ENCODE data around the gene KRTAP10-1. TPM values are rescaled to one million over a fixed set of nuclear protein-coding genes. Genes with fewer than 3 reads are reported as not detected.

Gene KRTAP10-1
- total and polyA plus RNA-seq, 2 donors from 2014 or later, result not detected

GRCh38 chr21:44490816-44491215, 49.2 kb downstream of the KRTAP10-1 start:
- FAIRE-seq (no peak), DNase-seq (no peak)
- no peaks in the 10 kb centered on the region for H3K27me3 ChIP-seq (ENCODE audit: control insufficient read depth, insufficient read depth, low read length)
- intact Hi-C loops (cut with DNase I), result no loop called here
- no peak overlapping the region for H3K4me3 ChIP-seq (ENCODE audit: low read length in 3 of 3)
- H3K36me3 ChIP-seq (ENCODE audit: control insufficient read depth in 2 of 3, insufficient read depth in 3 of 3, low read length in 3 of 3), result no peaks in the 10 kb centered on the region
- peaks cover 0 to 14% (median 0%) of the 10 kb centered on the region in 3 donors for H3K9me3 ChIP-seq (ENCODE audit: control insufficient read depth in 2 of 3, insufficient read depth in 1 of 3, low read length in 3 of 3)
- TF ChIP-seq, protein P1, sequence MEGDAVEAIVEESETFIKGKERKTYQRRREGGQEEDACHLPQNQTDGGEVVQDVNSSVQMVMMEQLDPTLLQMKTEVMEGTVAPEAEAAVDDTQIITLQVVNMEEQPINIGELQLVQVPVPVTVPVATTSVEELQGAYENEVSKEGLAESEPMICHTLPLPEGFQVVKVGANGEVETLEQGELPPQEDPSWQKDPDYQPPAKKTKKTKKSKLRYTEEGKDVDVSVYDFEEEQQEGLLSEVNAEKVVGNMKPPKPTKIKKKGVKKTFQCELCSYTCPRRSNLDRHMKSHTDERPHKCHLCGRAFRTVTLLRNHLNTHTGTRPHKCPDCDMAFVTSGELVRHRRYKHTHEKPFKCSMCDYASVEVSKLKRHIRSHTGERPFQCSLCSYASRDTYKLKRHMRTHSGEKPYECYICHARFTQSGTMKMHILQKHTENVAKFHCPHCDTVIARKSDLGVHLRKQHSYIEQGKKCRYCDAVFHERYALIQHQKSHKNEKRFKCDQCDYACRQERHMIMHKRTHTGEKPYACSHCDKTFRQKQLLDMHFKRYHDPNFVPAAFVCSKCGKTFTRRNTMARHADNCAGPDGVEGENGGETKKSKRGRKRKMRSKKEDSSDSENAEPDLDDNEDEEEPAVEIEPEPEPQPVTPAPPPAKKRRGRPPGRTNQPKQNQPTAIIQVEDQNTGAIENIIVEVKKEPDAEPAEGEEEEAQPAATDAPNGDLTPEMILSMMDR (IDR thresholded peaks at IDR 0.05; ENCODE audit: borderline replicate concordance, extremely low read depth, insufficient read depth), result no peak
- no peaks in the 10 kb centered on the region for H3K4me1 ChIP-seq (ENCODE audit: control insufficient read depth in 2 of 3, insufficient read depth in 2 of 3, low read depth in 1 of 3, low read length in 3 of 3)
- H3K27ac ChIP-seq (ENCODE audit: low read depth in 2 of 2, low read length in 2 of 2), result no peak overlapping the region
- no peak overlapping the region for H3K9ac ChIP-seq (ENCODE audit: low read length in 3 of 3)

GRCh38 chr21:44490405-44490804, 49.6 kb downstream of the KRTAP10-1 start:
- FAIRE-seq, result no peak
- H3K27me3 ChIP-seq (ENCODE audit: control insufficient read depth, insufficient read depth, low read length), result no peaks in the 10 kb centered on the region
- peaks cover 0 to 14% (median 0%) of the 10 kb centered on the region in 3 donors for H3K9me3 ChIP-seq (ENCODE audit: control insufficient read depth in 2 of 3, insufficient read depth in 1 of 3, low read length in 3 of 3)
- intact Hi-C loops (cut with DNase I), result no loop called here
- H3K4me1 ChIP-seq (ENCODE audit: control insufficient read depth in 2 of 3, insufficient read depth in 2 of 3, low read depth in 1 of 3, low read length in 3 of 3), result no peaks in the 10 kb centered on the region
- DNase-seq, result no peak
- no peak overlapping the region for H3K27ac ChIP-seq (ENCODE audit: low read depth in 2 of 2, low read length in 2 of 2)
- TF ChIP-seq, protein P1 (IDR thresholded peaks at IDR 0.05; ENCODE audit: borderline replicate concordance, extremely low read depth, insufficient read depth), result no peak
- H3K4me3 ChIP-seq (ENCODE audit: low read length in 3 of 3), result no peak overlapping the region
- no peaks in the 10 kb centered on the region for H3K36me3 ChIP-seq (ENCODE audit: control insufficient read depth in 2 of 3, insufficient read depth in 3 of 3, low read length in 3 of 3)
- H3K9ac ChIP-seq (ENCODE audit: low read length in 3 of 3), result no peak overlapping the region

DNA sequence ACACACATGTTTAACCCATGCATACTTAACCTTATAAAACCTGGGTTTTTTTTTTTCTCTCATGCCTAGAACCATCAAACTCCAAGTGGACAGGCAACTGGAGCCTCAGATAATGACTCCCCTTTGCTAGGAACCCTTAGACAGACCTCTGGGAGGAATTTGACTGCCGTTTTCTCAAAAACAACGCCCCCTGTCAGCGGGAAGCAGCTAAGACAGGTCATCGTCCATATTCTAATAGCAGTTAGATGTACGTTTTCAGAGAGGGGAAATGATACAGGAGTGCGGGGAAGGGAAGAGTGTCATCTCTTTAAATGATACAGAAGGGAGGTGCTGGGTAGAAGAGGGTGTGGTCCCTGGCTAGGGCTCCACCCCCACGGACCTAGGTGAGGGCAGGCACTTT, 50.0 kb downstream of the KRTAP10-1 start:
- TF ChIP-seq, protein P1 (IDR thresholded peaks at IDR 0.05; ENCODE audit: borderline replicate concordance, extremely low read depth, insufficient read depth), result no peak
- FAIRE-seq (no peak), DNase-seq (no peak)
- no peaks in the 10 kb centered on the region for H3K4me1 ChIP-seq (ENCODE audit: control insufficient read depth in 2 of 3, insufficient read depth in 2 of 3, low read depth in 1 of 3, low read length in 3 of 3)
- peaks cover 0 to 14% (median 0%) of the 10 kb centered on the region in 3 donors for H3K9me3 ChIP-seq (ENCODE audit: control insufficient read depth in 2 of 3, insufficient read depth in 1 of 3, low read length in 3 of 3)
- no peak overlapping the region for H3K4me3 ChIP-seq (ENCODE audit: low read length in 3 of 3)
- intact Hi-C loops (cut with DNase I), result no loop called here
- H3K36me3 ChIP-seq (ENCODE audit: control insufficient read depth in 2 of 3, insufficient read depth in 3 of 3, low read length in 3 of 3), result no peaks in the 10 kb centered on the region
- H3K9ac ChIP-seq (ENCODE audit: low read length in 3 of 3), result no peak overlapping the region
- no peaks in the 10 kb centered on the region for H3K27me3 ChIP-seq (ENCODE audit: control insufficient read depth, insufficient read depth, low read length)
- no peak overlapping the region for H3K27ac ChIP-seq (ENCODE audit: low read depth in 2 of 2, low read length in 2 of 2)

Other genes starting within 250 kb of the KRTAP10-1 start
- gene PFKL, start 240.1 kb downstream of the KRTAP10-1 start, total RNA-seq, result 197 TPM
- gene PFKL, start 240.1 kb downstream of the KRTAP10-1 start, polyA plus RNA-seq (ENCODE audit: insufficient read depth, low read depth, low replicate concordance), result 155 TPM
- 23.3 TPM for gene CFAP410, start 200.8 kb downstream of the KRTAP10-1 start, total RNA-seq
- gene CFAP410, start 200.8 kb downstream of the KRTAP10-1 start, polyA plus RNA-seq (ENCODE audit: insufficient read depth, low read depth, low replicate concordance), result 45.3 TPM
- 11.5 TPM for gene TRPM2, start 186.6 kb downstream of the KRTAP10-1 start, total RNA-seq
- gene TRPM2, start 186.6 kb downstream of the KRTAP10-1 start, polyA plus RNA-seq (ENCODE audit: insufficient read depth, low read depth, low replicate concordance), result 2.0 TPM
- gene LRRC3, start 84.7 kb downstream of the KRTAP10-1 start, total RNA-seq, result 1.4 TPM
- gene LRRC3, start 84.7 kb downstream of the KRTAP10-1 start, polyA plus RNA-seq (ENCODE audit: insufficient read depth, low read depth, low replicate concordance), result 0.60 TPM
- not detected for gene KRTAP10-2, start 11.3 kb upstream of the KRTAP10-1 start, total RNA-seq
- not detected for gene KRTAP10-2, start 11.3 kb upstream of the KRTAP10-1 start, polyA plus RNA-seq (ENCODE audit: insufficient read depth, low read depth, low replicate concordance)
- not detected for gene KRTAP10-3, start 18.6 kb upstream of the KRTAP10-1 start, total RNA-seq
- gene KRTAP10-3, start 18.6 kb upstream of the KRTAP10-1 start, polyA plus RNA-seq (ENCODE audit: insufficient read depth, low read depth, low replicate concordance), result not detected
- not detected for gene KRTAP10-4, start 33.5 kb upstream of the KRTAP10-1 start, total RNA-seq
- gene KRTAP10-4, start 33.5 kb upstream of the KRTAP10-1 start, polyA plus RNA-seq (ENCODE audit: insufficient read depth, low read depth, low replicate concordance), result not detected
- not detected for gene KRTAP10-5, start 40.4 kb upstream of the KRTAP10-1 start, total RNA-seq
- not detected for gene KRTAP10-5, start 40.4 kb upstream of the KRTAP10-1 start, polyA plus RNA-seq (ENCODE audit: insufficient read depth, low read depth, low replicate concordance)
- not detected for gene KRTAP10-6, start 52.3 kb upstream of the KRTAP10-1 start, total RNA-seq
- gene KRTAP10-6, start 52.3 kb upstream of the KRTAP10-1 start, polyA plus RNA-seq (ENCODE audit: insufficient read depth, low read depth, low replicate concordance), result not detected
- gene KRTAP10-7, start 60.4 kb upstream of the KRTAP10-1 start, total RNA-seq, result not detected
- not detected for gene KRTAP10-7, start 60.4 kb upstream of the KRTAP10-1 start, polyA plus RNA-seq (ENCODE audit: insufficient read depth, low read depth, low replicate concordance)
- not detected for gene KRTAP10-8, start 71.9 kb upstream of the KRTAP10-1 start, total RNA-seq
- not detected for gene KRTAP10-8, start 71.9 kb upstream of the KRTAP10-1 start, polyA plus RNA-seq (ENCODE audit: insufficient read depth, low read depth, low replicate concordance)
- not detected for gene KRTAP10-9, start 86.9 kb upstream of the KRTAP10-1 start, total RNA-seq
- gene KRTAP10-9, start 86.9 kb upstream of the KRTAP10-1 start, polyA plus RNA-seq (ENCODE audit: insufficient read depth, low read depth, low replicate concordance), result not detected
- not detected for gene KRTAP10-10, start 97.2 kb upstream of the KRTAP10-1 start, total RNA-seq
- gene KRTAP10-10, start 97.2 kb upstream of the KRTAP10-1 start, polyA plus RNA-seq (ENCODE audit: insufficient read depth, low read depth, low replicate concordance), result not detected
- gene KRTAP10-11, start 106.2 kb upstream of the KRTAP10-1 start, total RNA-seq, result not detected
- not detected for gene KRTAP10-11, start 106.2 kb upstream of the KRTAP10-1 start, polyA plus RNA-seq (ENCODE audit: insufficient read depth, low read depth, low replicate concordance)
- gene KRTAP12-4, start 114.5 kb upstream of the KRTAP10-1 start, total RNA-seq, result not detected
- not detected for gene KRTAP12-4, start 114.5 kb upstream of the KRTAP10-1 start, polyA plus RNA-seq (ENCODE audit: insufficient read depth, low read depth, low replicate concordance)
- gene KRTAP12-3, start 117.7 kb upstream of the KRTAP10-1 start, total RNA-seq, result not detected
- not detected for gene KRTAP12-3, start 117.7 kb upstream of the KRTAP10-1 start, polyA plus RNA-seq (ENCODE audit: insufficient read depth, low read depth, low replicate concordance)
- gene KRTAP12-2, start 126.7 kb upstream of the KRTAP10-1 start, total RNA-seq, result not detected
- gene KRTAP12-2, start 126.7 kb upstream of the KRTAP10-1 start, polyA plus RNA-seq (ENCODE audit: insufficient read depth, low read depth, low replicate concordance), result not detected
- not detected for gene KRTAP12-1, start 142.0 kb upstream of the KRTAP10-1 start, total RNA-seq
- not detected for gene KRTAP12-1, start 142.0 kb upstream of the KRTAP10-1 start, polyA plus RNA-seq (ENCODE audit: insufficient read depth, low read depth, low replicate concordance)
- gene KRTAP10-12, start 157.0 kb upstream of the KRTAP10-1 start, total RNA-seq, result not detected
- gene KRTAP10-12, start 157.0 kb upstream of the KRTAP10-1 start, polyA plus RNA-seq (ENCODE audit: insufficient read depth, low read depth, low replicate concordance), result not detected
- gene TSPEAR, start 171.4 kb upstream of the KRTAP10-1 start, total RNA-seq, result 0.22 TPM
- gene TSPEAR, start 171.4 kb upstream of the KRTAP10-1 start, polyA plus RNA-seq (ENCODE audit: insufficient read depth, low read depth, low replicate concordance), result 0.09 TPM

Measured in kidney (tissue), 14 donors.